ENCODE results near the gene POU2F2. TPM values are rescaled to one million over a fixed set of nuclear protein-coding genes. Genes with fewer than 3 reads are reported as not detected.

Gene POU2F2
- total and polyA plus RNA-seq, 2 donors (not counting 3 experiments of a cell fraction or from before 2014, with no cell fraction given): 4.0 to 4.1 TPM

DNA sequence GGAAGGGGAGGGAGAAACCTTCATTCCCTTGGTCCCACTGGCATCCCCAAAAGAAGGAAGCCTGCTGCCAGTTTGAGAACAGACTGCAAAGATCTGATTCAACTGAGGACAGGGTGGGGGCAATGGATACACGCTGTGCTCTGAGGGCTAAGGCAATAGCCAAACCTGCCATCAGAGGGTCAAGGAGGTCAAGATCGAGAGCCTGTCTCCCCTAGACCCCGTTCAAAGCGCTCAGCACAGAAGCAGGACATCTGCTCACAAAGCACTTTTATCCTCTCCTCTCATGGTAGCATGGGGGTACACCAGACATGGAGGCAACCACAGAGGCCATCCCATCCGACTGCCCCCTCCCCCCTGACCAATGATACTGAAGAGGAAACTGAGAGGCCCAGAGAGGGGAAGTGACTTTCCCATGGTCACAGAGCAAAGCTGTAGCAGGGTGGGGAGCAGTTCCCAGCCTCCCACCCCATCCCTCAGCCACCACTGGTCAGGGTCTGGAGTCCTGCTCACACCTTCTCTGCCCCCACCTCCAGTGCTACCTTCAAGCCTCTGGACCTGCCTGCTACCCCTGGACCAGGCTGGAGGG, 11.1 kb downstream of the POU2F2 start:
- Histone ChIP-seq H3K36me3 (ENCODE audit: control insufficient read depth in 2 of 2, extremely low read depth in 1 of 2, insufficient read depth in 2 of 2, low read length in 2 of 2) (peaks cover 0 to 2% of the 10 kb centered on the region in 2 experiments), H2AFZ (ENCODE audit: low read depth, low read length) (peak overlapping the region; percentile 24), H3K27me3 (ENCODE audit: control insufficient read depth in 2 of 2, insufficient read depth in 2 of 2, low read length in 2 of 2) (no peaks in the 10 kb centered on the region), H3K27ac (ENCODE audit: insufficient read depth, low read depth, low read length) (peak overlapping the region; percentile 86), H3K4me2 (ENCODE audit: insufficient read depth, low read length) (peak overlapping the region; percentile 12), H3K4me1 (ENCODE audit: control insufficient read depth, extremely low read depth, insufficient read depth, low read length) (peaks cover 21% of the 10 kb centered on the region), H3K9me3 (replicated peaks; ENCODE audit: control insufficient read depth, insufficient read depth, low read length) (no peaks in the 10 kb centered on the region), H4K20me1 (replicated peaks; ENCODE audit: control insufficient read depth, extremely low read depth, insufficient read depth, low read length) (no peaks in the 10 kb centered on the region), H3K4me3 (replicated peaks in 1 of 3; ENCODE audit: insufficient read depth in 1 of 3, low read depth in 1 of 3, low read length in 3 of 3) (no peak overlapping the region), H3K9ac (replicated peaks; ENCODE audit: extremely low read depth, insufficient read depth, low read length) (peak overlapping the region; percentile 21), H3K79me2 (ENCODE audit: control insufficient read depth, insufficient read depth, low read length) (no peaks in the 10 kb centered on the region), H3K9me1 (replicated peaks; ENCODE audit: control insufficient read depth, extremely low read depth, insufficient read depth, low read length) (no peaks in the 10 kb centered on the region)
- DNase-seq (ENCODE audit: low read depth, low spot score) (no peak), FAIRE-seq (no peak)
- intact Hi-C loops (cut with micrococcal nuclease) (loop anchor here (1.0 kb wide), 2 partner anchors 8 to 12 kb away; no protein-coding TSS in a partner anchor), dilution Hi-C loops (cut with MboI; ENCODE audit: extremely low pct_ligation_motif_present, low sequenced_read_pairs) (no loop called here)
- TSS peak; percentile 19 for BruUV-seq (replicated peaks)
- POLR2A ChIA-PET: interaction anchor here (1.1 kb wide), 1 partner anchor 12 kb away, joined by 4 read pairs; no protein-coding TSS in a partner anchor
- CTCF ChIA-PET: interaction anchor here (0.9 to 1.5 kb wide), 2 partner anchors 10 to 12 kb away, joined by 3 to 7 read pairs; no protein-coding TSS in a partner anchor
- TF ChIP-seq EZH2 (IDR thresholded peaks at IDR 0.05; ENCODE audit: borderline replicate concordance, low read depth, low read length, severe bottlenecking) (no peak), JUN (IDR thresholded peaks at IDR 0.05; ENCODE audit: borderline replicate concordance, insufficient read depth, insufficient read length, low read depth) (no peak), POLR2AphosphoS5 (IDR thresholded peaks at IDR 0.05; ENCODE audit: insufficient read depth, low read depth, low read length) (no peak), POLR2A (IDR thresholded peaks at IDR 0.05; ENCODE audit: low read depth, low read length) (no peak), MYC (IDR thresholded peaks at IDR 0.05; ENCODE audit: low read depth, low read length) (no peak)

- no peak overlapping the region for H3K4me3 ChIP-seq (replicated peaks in 1 of 3; ENCODE audit: insufficient read depth in 1 of 3, low read depth in 1 of 3, low read length in 3 of 3)
- no peaks in the 10 kb centered on the region for H4K20me1 ChIP-seq (replicated peaks; ENCODE audit: control insufficient read depth, extremely low read depth, insufficient read depth, low read length)
- peaks cover 0 to 2% of the 10 kb centered on the region in 2 experiments for H3K36me3 ChIP-seq (ENCODE audit: control insufficient read depth in 2 of 2, extremely low read depth in 1 of 2, insufficient read depth in 2 of 2, low read length in 2 of 2)
- ChIA-PET POLR2A (no interaction called here), CTCF (interaction anchor here (0.8 to 1.2 kb wide), 2 partner anchors 12 to 57 kb away, joined by 3 to 4 read pairs; no protein-coding TSS in a partner anchor)
- TF ChIP-seq MAX (IDR thresholded peaks at IDR 0.05; ENCODE audit: insufficient read depth, insufficient read length) (no peak), CTCF (IDR thresholded peaks at IDR 0.05; ENCODE audit: extremely low read depth in 1 of 2, insufficient read depth in 1 of 2, low read depth in 1 of 2, low read length in 2 of 2) (no peak)
- H3K4me2 ChIP-seq (ENCODE audit: insufficient read depth, low read length): no peak overlapping the region
- no peaks in the 10 kb centered on the region for H3K9me1 ChIP-seq (replicated peaks; ENCODE audit: control insufficient read depth, extremely low read depth, insufficient read depth, low read length)
- no peak overlapping the region for H2AFZ ChIP-seq (ENCODE audit: low read depth, low read length)
- H3K27ac ChIP-seq (ENCODE audit: insufficient read depth, low read depth, low read length): peak overlapping the region; percentile 86
- H3K27me3 ChIP-seq (ENCODE audit: control insufficient read depth in 2 of 2, insufficient read depth in 2 of 2, low read length in 2 of 2): no peaks in the 10 kb centered on the region
- intact Hi-C loops (cut with micrococcal nuclease): no loop called here
- no peak overlapping the region for H3K9ac ChIP-seq (replicated peaks; ENCODE audit: extremely low read depth, insufficient read depth, low read length)
- BruUV-seq (replicated peaks): no TSS peak
- DNase-seq (ENCODE audit: low read depth, low spot score) (no peak), FAIRE-seq (peak; percentile 12)
- no peaks in the 10 kb centered on the region for H3K79me2 ChIP-seq (ENCODE audit: control insufficient read depth, insufficient read depth, low read length)
- dilution Hi-C loops (cut with MboI; ENCODE audit: extremely low pct_ligation_motif_present, low sequenced_read_pairs): no loop called here
- peaks cover 21% of the 10 kb centered on the region for H3K4me1 ChIP-seq (ENCODE audit: control insufficient read depth, extremely low read depth, insufficient read depth, low read length)
- no peaks in the 10 kb centered on the region for H3K9me3 ChIP-seq (replicated peaks; ENCODE audit: control insufficient read depth, insufficient read depth, low read length)
These were observed 11.8 kb downstream of the POU2F2 start for GRCh38 chr19:42120276-42120980.
